PC-9 (cell line): ENCODE measurements around the gene LIMK1. TPM values are rescaled to one million over a fixed set of nuclear protein-coding genes. Genes with fewer than 3 reads are reported as not detected.

Source experiments
- BruUV-seq: library from RNA; stranded (reverse); fragments of 400-500 nt; replicated peaks from 2 replicates; lab custom pipeline; 2021; lab: Mats Ljungman, UMichigan
- CTCF ChIA-PET: fragments of 300-600 bp; sonication (Branson Sonifier 250); formaldehyde crosslinking; loops from one replicate; lab custom pipeline; 2022; ENCODE audit warnings: antibody characterized with exemption; lab: Charles Lee
- POLR2A ChIA-PET: fragments of 300-600 bp; sonication (Branson Sonifier 250); formaldehyde crosslinking; loops from one replicate; lab custom pipeline; 2022; ENCODE audit warnings: antibody characterized with exemption; ENCODE audit not compliant: unreplicated experiment; lab: Charles Lee
- DNase-seq, 2 experiments: peaks; one replicate each; pipeline versions ENCODE4 v3.0.0 to v3.0.0-alpha.2; 2015 to 2022; ENCODE audit warnings: mixed read lengths in 1 of 2
- H2AFZ ChIP-seq: fragments of 200-600 bp; sonication (generic); 2 replicates; pipeline ENCODE4 v1.8.1; 2017; ENCODE audit warnings: antibody characterized with exemption
- H3F3A ChIP-seq: fragments of 200-600 bp; sonication (generic); 2 replicates; pipeline ENCODE4 v1.8.1; 2017; ENCODE audit warnings: antibody characterized with exemption, mild to moderate bottlenecking, low read depth; ENCODE audit not compliant: insufficient read depth
- H3K27ac ChIP-seq: fragments of 200-600 bp; sonication (generic); 2 replicates; pipeline ENCODE4 v1.6.1; 2016; ENCODE audit warnings: mixed run types
- H3K27me3 ChIP-seq: fragments of 200-600 bp; sonication (generic); 2 replicates; pipeline ENCODE4 v1.6.1; 2016; ENCODE audit warnings: low read depth, mixed run types; ENCODE audit not compliant: insufficient read depth
- H3K36me3 ChIP-seq: fragments of 200-600 bp; sonication (generic); 2 replicates; pipeline ENCODE4 v1.6.1; 2016; ENCODE audit warnings: low read depth, mixed run types
- H3K4me1 ChIP-seq: fragments of 200-600 bp; sonication (generic); replicated peaks from 2 replicates; pipeline ENCODE4 v1.6.1; 2016; ENCODE audit warnings: mixed run types; ENCODE audit not compliant: insufficient read depth
- H3K4me2 ChIP-seq: fragments of 200-600 bp; sonication (generic); 2 replicates; pipeline ENCODE4 v1.6.1; 2017; ENCODE audit warnings: mixed run types
- H3K4me3 ChIP-seq: fragments of 200-600 bp; sonication (generic); 2 replicates; pipeline ENCODE4 v1.6.1; 2016; ENCODE audit warnings: mixed run types
- H3K79me2 ChIP-seq: fragments of 200-600 bp; sonication (generic); 2 replicates; pipeline ENCODE4 v1.6.1; 2017; ENCODE audit warnings: low read depth, mixed run types
- H3K9me2 ChIP-seq: fragments of 200-600 bp; sonication (generic); 2 replicates; pipeline ENCODE4 v1.8.1; 2017; ENCODE audit warnings: mild to moderate bottlenecking; ENCODE audit not compliant: insufficient read depth
- H3K9me3 ChIP-seq: fragments of 200-600 bp; sonication (generic); 2 replicates; pipeline ENCODE4 v1.8.1; 2016; ENCODE audit warnings: low read depth; ENCODE audit not compliant: insufficient read depth
- H4K20me1 ChIP-seq: fragments of 200-600 bp; sonication (generic); 2 replicates; pipeline ENCODE4 v1.8.1; 2017; ENCODE audit not compliant: insufficient read depth
- EZH2 ChIP-seq: fragments of 200-600 bp; sonication (generic); IDR thresholded peaks from 2 replicates; pipeline ENCODE4 v1.8.0; 2017; ENCODE audit warnings: antibody characterized with exemption, low read depth
- intact Hi-C: fragments of 100-400 bp; cut with micrococcal nuclease; formaldehyde crosslinking; loops from one replicate; pipeline ENCODE4 v1.10.0; 2022; ENCODE audit not compliant: unreplicated experiment
- total RNA-seq: library from RNA; stranded (reverse); gene quantifications from 2 replicates; pipeline ENCODE4 v1.2.3, GENCODE V29; 2021
- TF ChIP-seq, protein P1 (sequence below): fragments of 200-600 bp; sonication (generic); conservative IDR thresholded peaks from 2 replicates; pipeline ENCODE4 v1.6.1; 2017; ENCODE audit warnings: mixed run types, antibody characterized with exemption, mild to moderate bottlenecking, moderate library complexity

The LIMK1 gene
- total RNA-seq, 1 experiment from 2014 or later, result 148 TPM

DNA sequence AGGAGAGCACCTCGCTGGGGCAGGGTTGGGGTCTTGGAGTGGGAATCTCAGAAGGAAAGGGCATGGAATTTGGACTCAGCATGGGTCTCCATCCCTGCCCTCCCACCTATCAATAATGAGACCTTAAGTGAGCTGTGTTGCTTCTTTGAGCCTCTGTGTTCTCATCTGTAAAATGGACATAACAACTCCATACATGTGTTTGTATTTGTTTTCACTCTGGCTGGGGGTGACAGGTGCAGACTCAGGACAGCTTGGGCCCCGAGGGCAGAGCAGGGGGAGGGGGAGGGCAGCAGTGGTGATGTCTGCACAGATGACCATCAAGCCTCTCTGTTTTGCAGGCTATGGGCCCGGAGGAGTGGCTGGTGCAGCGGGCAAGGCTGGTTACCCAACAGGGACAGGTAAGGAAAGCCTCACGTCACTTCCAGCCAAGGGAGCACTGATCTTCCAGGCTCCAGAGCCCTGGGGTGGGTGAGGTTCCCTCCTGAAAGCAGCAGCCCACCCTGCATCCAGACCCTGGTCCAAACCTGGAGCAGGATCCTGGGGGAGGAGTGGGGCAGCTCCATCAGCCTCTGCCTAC is 35.7 kb upstream of the LIMK1 start:
- Histone ChIP-seq H3K4me2 (no peak overlapping the region), H3K4me3 (no peak overlapping the region), H3K4me1 (no peaks in the 10 kb centered on the region), H3K9me2 (no peaks in the 10 kb centered on the region), H3K79me2 (no peaks in the 10 kb centered on the region), H3K27me3 (peaks cover 11% of the 10 kb centered on the region; the same call in 1 of the 2 replicates), H2AFZ (no peak overlapping the region), H3K27ac (no peak overlapping the region), H3K36me3 (no peaks in the 10 kb centered on the region), H3F3A (no peaks in the 10 kb centered on the region), H4K20me1 (no peaks in the 10 kb centered on the region), H3K9me3 (no peaks in the 10 kb centered on the region)
- DNase-seq, result no peak
- no TSS peak for BruUV-seq
- CTCF ChIA-PET, result no interaction called here
- TF ChIP-seq, protein P1, sequence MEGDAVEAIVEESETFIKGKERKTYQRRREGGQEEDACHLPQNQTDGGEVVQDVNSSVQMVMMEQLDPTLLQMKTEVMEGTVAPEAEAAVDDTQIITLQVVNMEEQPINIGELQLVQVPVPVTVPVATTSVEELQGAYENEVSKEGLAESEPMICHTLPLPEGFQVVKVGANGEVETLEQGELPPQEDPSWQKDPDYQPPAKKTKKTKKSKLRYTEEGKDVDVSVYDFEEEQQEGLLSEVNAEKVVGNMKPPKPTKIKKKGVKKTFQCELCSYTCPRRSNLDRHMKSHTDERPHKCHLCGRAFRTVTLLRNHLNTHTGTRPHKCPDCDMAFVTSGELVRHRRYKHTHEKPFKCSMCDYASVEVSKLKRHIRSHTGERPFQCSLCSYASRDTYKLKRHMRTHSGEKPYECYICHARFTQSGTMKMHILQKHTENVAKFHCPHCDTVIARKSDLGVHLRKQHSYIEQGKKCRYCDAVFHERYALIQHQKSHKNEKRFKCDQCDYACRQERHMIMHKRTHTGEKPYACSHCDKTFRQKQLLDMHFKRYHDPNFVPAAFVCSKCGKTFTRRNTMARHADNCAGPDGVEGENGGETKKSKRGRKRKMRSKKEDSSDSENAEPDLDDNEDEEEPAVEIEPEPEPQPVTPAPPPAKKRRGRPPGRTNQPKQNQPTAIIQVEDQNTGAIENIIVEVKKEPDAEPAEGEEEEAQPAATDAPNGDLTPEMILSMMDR, result no peak
- TF ChIP-seq EZH2, result no peak
- intact Hi-C loops, result no loop called here
- POLR2A ChIA-PET, result no interaction called here

DNA sequence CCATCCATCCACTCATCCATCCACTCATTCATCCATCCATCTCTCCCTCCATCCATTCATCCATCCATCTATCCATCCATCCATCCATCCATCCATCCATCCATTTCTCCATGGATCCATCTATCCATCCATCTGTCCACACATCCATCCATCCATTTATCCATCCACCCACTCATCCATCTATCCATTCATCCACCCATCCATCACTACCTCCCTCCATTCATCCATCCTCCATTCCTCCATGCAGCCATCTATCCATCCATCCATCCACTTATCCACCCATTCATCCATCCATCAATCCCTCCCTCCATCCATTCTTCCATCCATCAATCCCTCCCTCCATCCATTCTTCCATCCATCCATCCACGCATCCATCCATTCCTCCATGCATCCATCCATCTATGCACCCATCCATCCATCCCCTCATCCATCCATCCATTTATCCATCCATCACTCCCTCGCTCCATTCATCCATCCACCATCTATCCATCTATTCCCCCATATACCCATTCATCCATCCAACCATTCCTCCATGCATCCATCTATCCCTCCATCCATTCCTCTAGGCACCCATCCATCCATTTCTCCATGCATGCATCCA is 34.5 kb upstream of the LIMK1 start:
- intact Hi-C loops, result no loop called here
- H3F3A ChIP-seq, result no peaks in the 10 kb centered on the region
- no peak for TF ChIP-seq EZH2
- TF ChIP-seq, protein P1, result no peak
- H3K27ac ChIP-seq, result no peak overlapping the region
- H3K4me2 ChIP-seq, result no peak overlapping the region
- no peaks in the 10 kb centered on the region for H3K36me3 ChIP-seq
- no peaks in the 10 kb centered on the region for H3K9me2 ChIP-seq
- POLR2A ChIA-PET, result no interaction called here
- no peak for DNase-seq
- no TSS peak for BruUV-seq
- no peaks in the 10 kb centered on the region for H3K9me3 ChIP-seq
- CTCF ChIA-PET, result no interaction called here
- no peaks in the 10 kb centered on the region for H4K20me1 ChIP-seq
- no peak overlapping the region for H2AFZ ChIP-seq
- no peak overlapping the region for H3K4me3 ChIP-seq
- H3K4me1 ChIP-seq, result no peaks in the 10 kb centered on the region
- H3K27me3 ChIP-seq, result peaks cover 18% of the 10 kb centered on the region
- no peaks in the 10 kb centered on the region for H3K79me2 ChIP-seq

DNA sequence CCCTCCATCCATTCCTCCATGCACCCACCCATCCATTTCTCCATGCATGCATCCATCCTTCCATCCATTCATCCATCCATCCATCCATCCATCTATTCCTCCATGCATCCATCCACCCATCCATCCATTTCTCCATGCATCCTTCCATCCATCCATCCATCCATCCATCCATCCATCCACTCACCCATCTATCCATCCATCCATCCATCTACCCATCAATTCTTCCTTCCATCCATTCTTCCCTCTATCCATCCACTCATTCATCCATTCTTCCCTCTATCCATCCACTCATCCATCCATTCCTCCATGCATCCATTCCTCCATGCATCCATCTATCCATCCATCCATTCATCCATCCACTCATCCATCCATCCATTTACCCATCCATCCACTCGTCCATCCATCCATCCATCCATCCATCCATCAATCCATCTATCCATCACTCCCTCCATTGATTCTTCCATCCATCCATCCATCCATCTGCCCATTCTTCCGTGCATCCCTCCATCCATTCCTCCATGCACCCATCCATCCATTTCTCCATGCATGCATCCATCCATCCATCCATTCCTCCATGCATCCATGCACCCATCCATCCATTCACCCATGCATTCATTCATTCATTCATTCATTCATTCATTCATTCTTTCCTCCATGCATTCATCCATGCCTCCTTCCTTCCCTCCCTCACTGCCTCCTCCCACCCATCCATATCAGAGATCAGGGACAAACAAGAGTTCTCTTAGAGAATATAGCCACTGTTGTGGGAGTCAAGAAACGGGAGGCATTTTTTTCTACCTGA is 33.4 kb upstream of the LIMK1 start:
- Histone ChIP-seq H3K79me2 (no peaks in the 10 kb centered on the region), H3K4me1 (no peaks in the 10 kb centered on the region), H3K4me2 (no peak overlapping the region), H3K27me3 (peaks cover 18% of the 10 kb centered on the region), H3K9me3 (no peaks in the 10 kb centered on the region), H3F3A (no peaks in the 10 kb centered on the region), H3K27ac (no peak overlapping the region), H3K9me2 (no peaks in the 10 kb centered on the region), H3K36me3 (no peaks in the 10 kb centered on the region), H2AFZ (no peak overlapping the region), H3K4me3 (no peak overlapping the region), H4K20me1 (no peaks in the 10 kb centered on the region)
- no TSS peak for BruUV-seq
- no peak for DNase-seq
- POLR2A ChIA-PET, result no interaction called here
- intact Hi-C loops, result loop anchor here (2.0 to 5.0 kb wide), 3 partner anchors 152 to 351 kb away; no protein-coding TSS in a partner anchor
- CTCF ChIA-PET, result no interaction called here
- no peak for TF ChIP-seq EZH2
- TF ChIP-seq, protein P1, result no peak
